ENCODE data around the gene CST6.
A peak's percentile ranks its signal among the peaks of the same experiment; 100 is the strongest.

CST6 gene

DNA sequence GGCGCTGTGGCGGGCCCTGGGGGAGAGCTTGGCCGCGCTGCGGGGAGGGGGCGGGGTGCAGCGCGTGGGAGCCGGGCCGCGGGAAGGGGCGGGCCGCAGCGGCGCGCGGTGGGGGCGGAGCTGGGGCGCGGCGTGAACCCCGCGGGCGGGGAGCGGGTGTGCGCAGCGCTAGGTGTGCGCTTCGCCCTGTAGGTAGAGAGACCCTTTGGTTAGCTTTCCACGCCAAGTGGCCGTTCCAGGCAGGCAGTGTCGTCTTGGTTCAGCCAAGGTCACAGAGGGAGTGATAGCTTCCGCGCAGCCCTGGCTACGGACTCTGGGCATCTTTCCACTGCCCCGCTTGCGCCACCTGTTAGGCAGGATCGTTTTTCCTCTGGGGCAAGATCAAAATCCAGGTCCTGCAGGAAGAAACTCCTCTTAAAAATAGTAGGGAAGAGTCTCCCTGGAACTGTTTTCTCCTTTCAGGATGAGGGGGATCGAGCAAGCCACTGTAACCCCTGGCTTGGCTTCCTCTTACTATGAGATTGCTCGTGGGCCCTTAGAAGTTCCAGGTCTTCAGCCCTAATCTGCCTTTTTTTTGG, 9.1 kb upstream of the CST6 start:
- H3K4me3 ChIP-seq (ENCODE audit: low read depth, low read length): peak overlapping the region; percentile 83
- in situ Hi-C loops (cut with HindIII; ENCODE audit: low sequenced_read_pairs): no loop called here
- TF ChIP-seq, protein P1, sequence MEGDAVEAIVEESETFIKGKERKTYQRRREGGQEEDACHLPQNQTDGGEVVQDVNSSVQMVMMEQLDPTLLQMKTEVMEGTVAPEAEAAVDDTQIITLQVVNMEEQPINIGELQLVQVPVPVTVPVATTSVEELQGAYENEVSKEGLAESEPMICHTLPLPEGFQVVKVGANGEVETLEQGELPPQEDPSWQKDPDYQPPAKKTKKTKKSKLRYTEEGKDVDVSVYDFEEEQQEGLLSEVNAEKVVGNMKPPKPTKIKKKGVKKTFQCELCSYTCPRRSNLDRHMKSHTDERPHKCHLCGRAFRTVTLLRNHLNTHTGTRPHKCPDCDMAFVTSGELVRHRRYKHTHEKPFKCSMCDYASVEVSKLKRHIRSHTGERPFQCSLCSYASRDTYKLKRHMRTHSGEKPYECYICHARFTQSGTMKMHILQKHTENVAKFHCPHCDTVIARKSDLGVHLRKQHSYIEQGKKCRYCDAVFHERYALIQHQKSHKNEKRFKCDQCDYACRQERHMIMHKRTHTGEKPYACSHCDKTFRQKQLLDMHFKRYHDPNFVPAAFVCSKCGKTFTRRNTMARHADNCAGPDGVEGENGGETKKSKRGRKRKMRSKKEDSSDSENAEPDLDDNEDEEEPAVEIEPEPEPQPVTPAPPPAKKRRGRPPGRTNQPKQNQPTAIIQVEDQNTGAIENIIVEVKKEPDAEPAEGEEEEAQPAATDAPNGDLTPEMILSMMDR (IDR thresholded peaks at IDR 0.05; ENCODE audit: low read depth, low read length): peak; percentile 11
- peak; percentile 38 for DNase-seq (ENCODE audit: low read depth, low spot score)

DNA sequence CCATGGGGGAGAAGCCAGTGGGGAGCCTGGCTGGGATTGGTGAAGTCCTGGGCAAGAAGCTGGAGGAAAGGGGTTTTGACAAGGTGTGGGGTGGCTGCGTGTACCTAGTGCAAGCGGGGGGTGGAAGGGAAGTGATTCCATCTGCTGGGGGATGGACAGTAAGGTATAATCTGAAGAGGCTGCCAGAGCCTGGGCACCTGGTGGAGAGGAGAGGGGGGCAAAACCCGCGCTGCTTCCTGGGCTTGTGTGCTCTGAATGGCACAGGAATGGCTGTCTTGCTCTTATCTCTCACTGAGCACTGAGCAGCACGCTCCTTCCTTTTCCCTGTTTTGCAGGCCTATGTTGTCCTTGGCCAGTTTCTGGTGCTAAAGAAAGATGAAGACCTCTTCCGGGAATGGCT, 8.5 kb upstream of the CST6 start:
- DNase-seq (ENCODE audit: low read depth, low spot score): no peak
- H3K4me3 ChIP-seq (ENCODE audit: low read depth, low read length): peak overlapping the region; percentile 83
- in situ Hi-C loops (cut with HindIII; ENCODE audit: low sequenced_read_pairs): no loop called here
- TF ChIP-seq, protein P1 (IDR thresholded peaks at IDR 0.05; ENCODE audit: low read depth, low read length): no peak

DNA sequence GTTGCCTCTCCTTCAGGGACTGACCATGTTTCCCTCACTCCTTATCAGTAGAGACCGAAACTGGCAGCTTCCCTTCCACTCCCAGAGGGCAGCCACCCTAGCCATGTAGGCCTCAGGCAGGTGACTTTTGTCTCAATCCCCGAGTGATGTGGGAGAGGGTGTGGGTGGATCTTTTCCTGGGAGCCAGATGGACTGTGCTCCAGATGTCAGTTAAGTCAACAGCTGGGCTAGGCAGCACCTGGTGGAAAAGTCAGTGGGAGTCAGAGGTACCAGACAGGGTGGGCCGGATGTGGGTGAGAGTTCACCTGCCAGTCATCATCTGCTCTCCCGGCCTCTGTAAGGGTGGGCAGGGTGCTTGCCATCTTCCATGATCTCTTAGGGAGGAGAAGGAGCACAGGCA, 7.6 kb upstream of the CST6 start:
- DNase-seq (ENCODE audit: low read depth, low spot score): no peak
- TF ChIP-seq, protein P1 (IDR thresholded peaks at IDR 0.05; ENCODE audit: low read depth, low read length): no peak
- H3K4me3 ChIP-seq (ENCODE audit: low read depth, low read length): no peak overlapping the region
- in situ Hi-C loops (cut with HindIII; ENCODE audit: low sequenced_read_pairs): no loop called here

DNA sequence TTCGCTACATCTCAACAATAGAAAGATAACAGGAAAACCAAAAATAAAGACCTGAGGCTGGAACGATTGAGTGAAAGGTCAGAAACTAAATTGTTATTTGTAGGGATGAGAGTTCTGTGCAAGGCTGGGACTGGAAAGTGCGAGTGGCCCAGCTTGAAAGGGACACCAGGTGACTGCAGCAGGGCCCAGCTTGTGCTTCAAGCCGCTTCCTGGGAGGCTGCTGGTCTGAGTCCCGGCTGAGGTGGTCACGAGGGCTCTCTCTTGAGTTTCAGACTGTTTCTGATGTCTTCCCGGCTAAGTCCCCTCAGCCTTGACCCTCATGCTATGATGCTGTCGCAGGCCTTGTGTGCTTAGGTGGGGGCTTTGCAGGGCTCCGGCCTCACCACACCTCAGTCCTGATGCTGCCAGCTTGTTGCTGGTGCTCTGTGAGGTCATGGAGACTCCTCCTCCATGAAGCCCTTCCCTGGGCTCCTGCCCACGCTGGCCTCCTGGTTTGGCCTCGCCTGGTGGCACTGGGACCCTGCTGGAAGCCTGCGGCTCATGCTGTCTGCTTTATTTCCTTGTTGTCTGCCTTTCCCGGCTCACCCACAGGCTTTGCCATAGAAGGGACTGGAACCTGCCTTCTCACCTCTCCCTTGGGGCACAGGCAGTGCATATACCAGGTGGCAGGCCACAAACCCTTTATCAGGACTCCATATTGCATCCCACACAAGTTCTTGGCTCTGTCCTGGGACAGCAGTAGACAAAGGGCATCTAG, 5.5 kb upstream of the CST6 start:
- DNase-seq (ENCODE audit: low read depth, low spot score): no peak
- TF ChIP-seq, protein P1 (IDR thresholded peaks at IDR 0.05; ENCODE audit: low read depth, low read length): no peak
- in situ Hi-C loops (cut with HindIII; ENCODE audit: low sequenced_read_pairs): no loop called here
- H3K4me3 ChIP-seq (ENCODE audit: low read depth, low read length): no peak overlapping the region

DNA sequence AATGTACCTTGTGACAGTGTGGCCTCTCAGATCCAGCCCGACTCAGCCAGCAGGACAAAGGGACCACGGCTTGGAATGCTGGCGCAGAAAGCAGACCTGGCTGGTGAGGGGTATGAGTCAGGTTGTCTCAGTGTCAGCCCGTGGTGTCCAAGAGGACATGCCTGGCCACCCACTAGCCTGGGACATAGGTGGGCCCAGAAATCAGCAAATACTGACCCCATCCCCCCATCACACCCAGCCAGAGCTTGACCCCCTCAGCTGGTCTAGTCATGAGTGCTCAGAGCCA, 5.0 kb upstream of the CST6 start:
- DNase-seq (ENCODE audit: low read depth, low spot score): no peak
- in situ Hi-C loops (cut with HindIII; ENCODE audit: low sequenced_read_pairs): no loop called here
- TF ChIP-seq, protein P1 (IDR thresholded peaks at IDR 0.05; ENCODE audit: low read depth, low read length): no peak
- H3K4me3 ChIP-seq (ENCODE audit: low read depth, low read length): no peak overlapping the region

DNA sequence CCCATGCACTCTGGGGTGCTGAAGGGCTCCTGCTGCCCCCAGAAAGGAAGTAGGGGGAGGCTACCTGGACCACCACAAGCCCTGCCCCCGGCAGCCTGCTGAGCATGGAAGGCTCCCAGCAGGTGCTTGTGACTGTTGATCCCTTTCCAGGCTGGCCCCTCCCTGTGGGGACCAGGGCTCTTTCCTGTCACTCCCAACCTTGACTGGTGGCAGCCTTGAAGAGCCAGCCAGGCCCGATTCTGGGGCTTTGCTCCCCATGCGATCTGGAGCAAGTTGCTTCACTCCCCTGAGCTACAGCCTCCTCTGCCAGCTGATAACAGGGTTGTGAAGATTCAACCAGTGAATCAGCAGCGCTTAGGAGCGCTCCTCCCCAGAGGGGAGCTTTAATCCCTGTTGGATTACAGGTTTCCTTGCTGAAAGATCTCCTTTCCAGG, 4.6 kb upstream of the CST6 start:
- H3K4me3 ChIP-seq (ENCODE audit: low read depth, low read length): no peak overlapping the region
- in situ Hi-C loops (cut with HindIII; ENCODE audit: low sequenced_read_pairs): no loop called here
- DNase-seq (ENCODE audit: low read depth, low spot score): no peak
- TF ChIP-seq, protein P1 (IDR thresholded peaks at IDR 0.05; ENCODE audit: low read depth, low read length): no peak
